ENCODE results near the gene STXBP5L. TPM values are rescaled to one million over a fixed set of nuclear protein-coding genes. Genes with fewer than 3 reads are reported as not detected.
A peak's percentile ranks its signal among the peaks of the same experiment; 100 is the strongest.
"Not testable (repeated sequence)": the region's sequence is repeated elsewhere in the genome, so short reads cannot be mapped to it uniquely, and the experiment has no call there.

Gene STXBP5L
- total RNA-seq, 1 donor from 2014 or later = 0.35 TPM

DNA sequence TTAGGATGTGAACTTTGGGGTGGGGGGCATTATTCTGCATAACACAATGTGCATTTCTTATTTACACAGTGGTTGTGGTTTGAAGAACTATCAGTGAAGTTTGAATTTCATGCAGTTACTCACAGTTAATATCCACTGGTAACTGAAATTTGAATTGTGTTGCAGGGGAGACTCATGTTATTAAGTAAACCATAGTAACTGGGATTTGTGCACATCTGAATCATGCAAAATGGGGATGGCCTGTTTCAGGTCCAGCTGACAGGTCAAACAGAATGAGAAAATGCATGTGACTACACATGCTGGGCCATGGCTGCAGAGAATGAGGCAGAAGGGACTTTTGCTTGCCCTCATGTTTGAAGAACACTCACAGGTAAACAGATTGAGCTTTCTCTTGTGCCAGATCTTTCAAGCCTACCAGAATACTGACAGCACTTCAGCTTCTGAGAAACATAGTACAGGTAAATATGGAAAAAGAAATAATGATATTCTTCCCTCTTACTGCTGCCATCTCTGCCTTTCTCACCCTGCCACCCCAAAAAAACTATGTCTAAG lies 522.7 kb downstream of the STXBP5L start:
- DNase-seq (ENCODE audit: low spot score) = no peak

- peak; percentile 48 for DNase-seq (ENCODE audit: low spot score)
Measured at GRCh38 chr3:121431726-121432517, 523.9 kb downstream of the STXBP5L start.

GRCh38 chr3:121436074-121436473 lies 528.1 kb downstream of the STXBP5L start:
- DNase-seq (ENCODE audit: low spot score) = no peak

DNA sequence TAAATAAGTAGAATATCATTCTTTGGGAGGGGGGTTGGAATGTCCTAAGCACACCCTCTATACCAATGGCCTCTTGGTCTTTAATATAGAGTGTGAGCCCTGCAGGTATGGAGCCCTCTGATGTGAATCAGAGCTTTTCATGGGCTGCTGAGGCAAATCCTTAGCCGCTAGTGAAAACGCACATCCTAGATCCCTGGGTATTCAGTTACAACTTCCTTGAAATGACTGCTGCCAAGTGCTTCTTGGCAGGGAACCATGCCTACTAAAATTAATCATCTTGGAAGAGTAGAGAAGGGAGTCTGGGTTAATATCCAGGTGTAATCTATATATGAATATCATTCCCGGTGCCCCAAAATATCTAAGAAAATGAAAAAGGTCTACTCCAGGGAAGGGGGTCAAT lies 528.6 kb downstream of the STXBP5L start:
- DNase-seq (ENCODE audit: low spot score) = peak; percentile 20

GRCh38 chr3:121443456-121443855 lies 535.5 kb downstream of the STXBP5L start:
- DNase-seq (ENCODE audit: low spot score) = no peak

DNA sequence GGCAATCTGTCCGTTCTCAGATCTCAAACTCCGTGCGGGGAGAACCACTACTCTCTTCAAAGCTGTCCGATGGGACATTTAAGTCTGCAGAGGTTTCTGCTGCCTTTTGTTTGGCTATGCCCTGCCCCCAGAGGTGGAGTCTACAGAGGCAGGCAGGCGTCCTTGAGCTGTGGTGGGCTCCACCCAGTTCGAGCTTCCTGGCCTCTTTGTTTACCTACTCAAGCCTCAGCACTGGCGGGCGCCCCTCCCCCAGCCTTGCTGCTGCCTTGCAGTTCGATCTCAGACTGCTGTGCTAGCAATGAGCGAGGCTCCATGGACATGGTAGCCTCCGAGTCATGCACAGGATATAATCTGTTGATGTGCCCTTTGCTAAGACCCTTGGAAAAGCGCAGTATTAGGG lies 543.7 kb downstream of the STXBP5L start:
- not testable (repeated sequence) for DNase-seq (ENCODE audit: low spot score)

GRCh38 chr3:121462565-121462964 lies 554.6 kb downstream of the STXBP5L start:
- DNase-seq (ENCODE audit: low spot score) = no peak

DNA sequence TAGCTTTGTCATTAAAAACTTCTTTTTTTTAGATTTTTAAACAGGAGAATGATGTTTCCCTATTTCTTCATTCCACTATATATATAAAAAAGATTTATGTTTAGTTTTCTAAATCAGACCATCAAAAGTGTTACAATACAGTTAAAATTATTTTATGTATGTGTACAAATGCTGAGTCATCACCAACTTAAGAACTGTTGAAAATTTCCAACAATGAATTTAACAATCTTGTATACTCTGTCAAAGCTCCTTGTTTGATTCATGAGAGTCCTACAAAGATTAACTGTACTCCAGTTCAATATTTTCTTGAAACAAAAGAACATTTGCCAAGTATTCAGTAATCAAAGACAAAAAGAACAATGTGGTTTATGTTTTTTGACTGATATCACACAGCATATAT lies 555.7 kb downstream of the STXBP5L start:
- DNase-seq (ENCODE audit: low spot score) = no peak

DNA sequence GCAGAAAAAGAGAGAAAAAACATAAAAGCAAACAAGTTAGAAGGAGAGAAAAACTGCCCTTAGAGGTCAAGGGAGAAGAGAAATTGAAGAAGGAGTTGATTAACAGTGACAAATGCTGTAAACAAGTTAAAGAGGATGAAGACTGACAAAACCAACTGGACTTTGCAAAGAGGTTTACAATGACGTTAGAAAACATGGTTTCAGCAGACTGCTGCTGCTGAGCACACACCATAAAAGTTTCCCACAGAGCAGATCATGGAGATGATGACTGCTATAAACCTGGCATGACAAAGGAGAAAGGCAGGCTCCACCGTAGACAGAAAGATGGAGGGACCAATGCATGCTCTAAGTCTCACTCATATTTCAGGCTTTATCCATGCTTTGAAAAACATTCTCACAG lies 559.1 kb downstream of the STXBP5L start:
- no peak for DNase-seq (ENCODE audit: low spot score)

- no peak for DNase-seq (ENCODE audit: low spot score)
Measured at GRCh38 chr3:121473001-121473400, 565.0 kb downstream of the STXBP5L start.

Other genes with a start within 250 kb of the STXBP5L start
- 211 TPM for gene HGD, start 226.0 kb upstream of the STXBP5L start, total RNA-seq
- 23.4 TPM for gene RABL3, start 165.7 kb upstream of the STXBP5L start, total RNA-seq
- gene GTF2E1, start 165.5 kb upstream of the STXBP5L start, total RNA-seq = 12.5 TPM

All from mucosa of gallbladder (tissue), 1 donor.